ENCODE data around the gene SLC50A1.

DNA sequence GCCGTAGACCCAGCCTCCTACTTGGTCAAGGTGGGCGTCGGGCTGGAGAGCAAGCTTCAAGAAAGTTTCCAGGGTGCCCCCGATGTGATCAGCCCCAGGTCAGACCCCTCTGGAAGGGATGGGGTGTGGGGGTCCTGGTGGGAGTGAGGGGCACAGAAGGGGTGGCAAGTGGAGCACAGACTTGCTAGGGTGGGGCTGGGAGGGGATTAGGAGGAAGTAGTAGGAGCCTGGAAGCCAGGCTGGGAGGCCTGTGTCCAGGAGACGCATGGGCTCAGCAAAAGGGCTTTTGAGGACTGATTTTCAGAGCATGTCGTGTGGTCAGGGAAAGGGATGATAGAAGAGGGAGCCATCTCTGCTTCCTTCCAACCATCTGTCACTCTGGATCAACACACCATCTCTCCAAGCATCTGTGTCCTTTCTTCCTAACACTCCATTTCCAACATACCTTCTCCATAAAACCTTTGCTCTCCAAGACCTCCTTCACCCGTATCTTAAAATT is 46.4 kb downstream of the SLC50A1 start:
- no peak for TF ChIP-seq YY1 (IDR thresholded peaks at IDR 0.05; ENCODE audit: insufficient read depth, insufficient read length)
- no peak for TF ChIP-seq SUZ12 (IDR thresholded peaks at IDR 0.05; ENCODE audit: extremely low read depth, insufficient read depth, insufficient read length)
